GM18868 (cell line): Measurements from ENCODE around the gene C10orf90.

Experiments
- ATAC-seq: cut with Tn5 transposase; IDR thresholded peaks from one replicate; pipeline ENCODE4 v1.9.1; 2021; ENCODE audit warnings: mild to moderate bottlenecking, moderate library complexity; ENCODE audit not compliant: unreplicated experiment

C10orf90 gene

GRCh38 chr10:126674741-126675515 is 4.4 kb upstream of the C10orf90 start:
- ATAC-seq, result no peak

GRCh38 chr10:126673565-126673964 is 3.1 kb upstream of the C10orf90 start:
- no peak for ATAC-seq

GRCh38 chr10:126671402-126671975 is 996 bp upstream of the C10orf90 start:
- ATAC-seq, result no peak

- ATAC-seq, result no peak
Observed at GRCh38 chr10:126670895-126671261, 385 bp upstream of the C10orf90 start.

GRCh38 chr10:126669168-126669567 is 1.3 kb downstream of the C10orf90 start:
- no peak for ATAC-seq

- no peak for ATAC-seq
Observed at GRCh38 chr10:126668505-126668904, 2.0 kb downstream of the C10orf90 start.

- ATAC-seq, result no peak
Observed at GRCh38 chr10:126667568-126667967, 2.9 kb downstream of the C10orf90 start.

- no peak for ATAC-seq
Observed at GRCh38 chr10:126665207-126665606, 5.3 kb downstream of the C10orf90 start.

- ATAC-seq, result no peak
Observed at GRCh38 chr10:126663880-126664279, 6.6 kb downstream of the C10orf90 start.

- no peak for ATAC-seq
Observed at GRCh38 chr10:126663328-126663727, 7.2 kb downstream of the C10orf90 start.

- no peak for ATAC-seq
Observed at GRCh38 chr10:126661841-126662515, 8.5 kb downstream of the C10orf90 start.

GRCh38 chr10:126661356-126661755 is 9.1 kb downstream of the C10orf90 start:
- ATAC-seq, result no peak

- ATAC-seq, result no peak
Observed at GRCh38 chr10:126659750-126660149, 10.7 kb downstream of the C10orf90 start.

GRCh38 chr10:126658928-126659327 is 11.6 kb downstream of the C10orf90 start:
- ATAC-seq, result no peak

- ATAC-seq, result no peak
Observed at GRCh38 chr10:126654579-126654978, 15.9 kb downstream of the C10orf90 start.

- no peak for ATAC-seq
Observed at GRCh38 chr10:126651467-126651866, 19.0 kb downstream of the C10orf90 start.

GRCh38 chr10:126650161-126650560 is 20.3 kb downstream of the C10orf90 start:
- no peak for ATAC-seq

- ATAC-seq, result no peak
Observed at GRCh38 chr10:126647116-126647515, 23.4 kb downstream of the C10orf90 start.

- ATAC-seq, result no peak
Observed at GRCh38 chr10:126646110-126646509, 24.4 kb downstream of the C10orf90 start.

- ATAC-seq, result no peak
Observed at GRCh38 chr10:126640401-126640800, 30.1 kb downstream of the C10orf90 start.

GRCh38 chr10:126639084-126639483 is 31.4 kb downstream of the C10orf90 start:
- no peak for ATAC-seq

- no peak for ATAC-seq
Observed at GRCh38 chr10:126638542-126638941, 32.0 kb downstream of the C10orf90 start.
